K562 (cell line): ENCODE measurements around the gene ZNF618. TPM values are rescaled to one million over a fixed set of nuclear protein-coding genes. Genes with fewer than 3 reads are reported as not detected.
A peak's percentile ranks its signal among the peaks of the same experiment; 100 is the strongest.

Experiments
- ELF4 ChIP-seq: fragments of 450-650 bp; formaldehyde crosslinking; IDR thresholded peaks from 2 replicates; pipeline ENCODE4 v1.4.0; 2022; ENCODE audit warnings: missing genetic modification characterization
- FOXK2 ChIP-seq, 2 experiments: fragments of 450-650 bp; IDR thresholded peaks in 1 of 2; conservative IDR thresholded peaks in 1 of 2; 2 replicates each; pipeline ENCODE4 v1.6.1; 2016; ENCODE audit warnings: low read depth in 2 of 2, mild to moderate bottlenecking in 1 of 2
- GTF2F1 ChIP-seq: IDR thresholded peaks from 2 replicates; pipeline ENCODE4 v1.6.1; 2011; ENCODE audit warnings: low read depth, low read length, improper control_type of control experiment
- KDM1A ChIP-seq, 2 experiments: fragments of 450-650 bp; IDR thresholded peaks; 2 replicates each; pipeline ENCODE4 v1.6.1; 2016; ENCODE audit warnings: mild to moderate bottlenecking in 2 of 2
- MEIS2 ChIP-seq: fragments of 450-650 bp; IDR thresholded peaks from 2 replicates; pipeline ENCODE4 v1.6.1; 2014; ENCODE audit warnings: mild to moderate bottlenecking; ENCODE audit not compliant: partially characterized antibody
- NFIC ChIP-seq: fragments of 450-650 bp; IDR thresholded peaks from 2 replicates; pipeline ENCODE4 v1.6.1; 2017; ENCODE audit warnings: mild to moderate bottlenecking, inconsistent platforms
- RBFOX2 ChIP-seq: fragments of 200-400 bp; formaldehyde crosslinking; IDR thresholded peaks from 2 replicates; pipeline ENCODE4 v1.6.1; 2017; ENCODE audit warnings: low read depth, mild to moderate bottlenecking, low read length, moderate library complexity
- RNF2 ChIP-seq: sonication (generic); IDR thresholded peaks from 2 replicates; pipeline ENCODE4 v1.6.1; 2016
- SAFB ChIP-seq: fragments of 200-400 bp; formaldehyde crosslinking; IDR thresholded peaks from 2 replicates; pipeline ENCODE4 v1.6.1; 2017; ENCODE audit warnings: low read depth, low read length, borderline replicate concordance
- polyA plus RNA-seq, 8 experiments: library from polyadenylated mRNA; depleted of rRNA in 4 of 8; stranded (reverse) in 5 of 8; unstranded in 3 of 8; fragments of >200 nt; fragmentation: Nextera tagmentation in 2 of 8; fragmentation: Illumina TruSeq in 1 of 8; extraction: Ambion mirVana in 2 of 8; extraction: Trizol in 1 of 8; gene quantifications; 2 replicates each; pipeline versions ENCODE4 v1.2.1 to v1.2.3, GENCODE V29; 2011 to 2014; ENCODE audit warnings: inconsistent platforms in 1 of 8, missing spikeins in 1 of 8
- total RNA-seq, 7 experiments: library from RNA; depleted of rRNA in 6 of 7; stranded (reverse); fragments of >200 nt in 6 of 7; fragmentation: Illumina TruSeq in 2 of 7; extraction: Trizol in 2 of 7; gene quantifications; 2 replicates each; pipeline versions ENCODE4 v1.2.1 to v1.2.3, GENCODE V29; 2011 to 2021; ENCODE audit warnings: low replicate concordance in 1 of 7
- TF ChIP-seq, protein P1 (sequence below): fragments of 450-650 bp; IDR thresholded peaks from 2 replicates; pipeline ENCODE4 v1.6.1; 2016; ENCODE audit warnings: low read depth
- TF ChIP-seq, protein P2 (sequence below): sonication (generic); formaldehyde crosslinking; IDR thresholded peaks from 2 replicates; pipeline ENCODE4 v1.8.0; 2023; ENCODE audit warnings: mild to moderate bottlenecking, missing genetic modification reagents

ZNF618 gene
- total and polyA plus RNA-seq, 9 of the 15 experiments (the other 6 are each of a cell fraction or from before 2014, with no cell fraction given): 0.08 to 13.7 (median 3.4) TPM

DNA sequence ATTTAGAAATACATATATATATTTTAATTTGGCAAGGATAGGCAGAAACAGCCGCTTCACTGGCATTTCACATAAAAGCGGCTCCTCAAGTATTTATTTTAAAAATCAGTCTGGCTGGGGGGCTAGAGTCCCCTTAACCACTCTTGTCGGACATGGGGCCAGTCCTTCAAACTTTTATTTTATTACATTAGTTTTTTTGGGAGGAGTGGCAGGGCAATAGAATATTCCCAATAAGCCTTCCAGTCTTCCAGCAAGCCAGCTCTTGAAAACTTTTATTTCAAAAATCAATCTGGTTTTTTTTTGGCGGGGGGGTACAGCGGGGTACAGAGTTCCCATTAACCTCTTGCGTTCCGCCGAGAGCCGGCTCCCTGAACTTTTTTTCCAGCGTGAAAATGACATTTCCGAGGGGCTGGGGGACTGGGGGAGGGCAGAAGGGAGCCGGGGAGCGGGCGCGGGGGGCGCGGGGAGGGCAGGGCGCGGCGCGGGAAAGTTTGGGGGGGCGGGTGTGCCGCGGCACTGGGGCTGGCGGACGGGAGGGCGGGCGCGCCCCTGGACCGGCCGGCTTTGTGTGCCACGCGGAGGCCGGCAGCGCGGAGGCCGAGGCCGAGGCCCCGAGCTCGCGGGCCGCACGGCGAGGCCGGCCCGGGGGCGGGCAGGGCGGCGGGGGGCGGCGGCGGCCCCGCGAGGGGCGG lies 504 bp upstream of the ZNF618 start (continued):
- TF ChIP-seq, protein P1, sequence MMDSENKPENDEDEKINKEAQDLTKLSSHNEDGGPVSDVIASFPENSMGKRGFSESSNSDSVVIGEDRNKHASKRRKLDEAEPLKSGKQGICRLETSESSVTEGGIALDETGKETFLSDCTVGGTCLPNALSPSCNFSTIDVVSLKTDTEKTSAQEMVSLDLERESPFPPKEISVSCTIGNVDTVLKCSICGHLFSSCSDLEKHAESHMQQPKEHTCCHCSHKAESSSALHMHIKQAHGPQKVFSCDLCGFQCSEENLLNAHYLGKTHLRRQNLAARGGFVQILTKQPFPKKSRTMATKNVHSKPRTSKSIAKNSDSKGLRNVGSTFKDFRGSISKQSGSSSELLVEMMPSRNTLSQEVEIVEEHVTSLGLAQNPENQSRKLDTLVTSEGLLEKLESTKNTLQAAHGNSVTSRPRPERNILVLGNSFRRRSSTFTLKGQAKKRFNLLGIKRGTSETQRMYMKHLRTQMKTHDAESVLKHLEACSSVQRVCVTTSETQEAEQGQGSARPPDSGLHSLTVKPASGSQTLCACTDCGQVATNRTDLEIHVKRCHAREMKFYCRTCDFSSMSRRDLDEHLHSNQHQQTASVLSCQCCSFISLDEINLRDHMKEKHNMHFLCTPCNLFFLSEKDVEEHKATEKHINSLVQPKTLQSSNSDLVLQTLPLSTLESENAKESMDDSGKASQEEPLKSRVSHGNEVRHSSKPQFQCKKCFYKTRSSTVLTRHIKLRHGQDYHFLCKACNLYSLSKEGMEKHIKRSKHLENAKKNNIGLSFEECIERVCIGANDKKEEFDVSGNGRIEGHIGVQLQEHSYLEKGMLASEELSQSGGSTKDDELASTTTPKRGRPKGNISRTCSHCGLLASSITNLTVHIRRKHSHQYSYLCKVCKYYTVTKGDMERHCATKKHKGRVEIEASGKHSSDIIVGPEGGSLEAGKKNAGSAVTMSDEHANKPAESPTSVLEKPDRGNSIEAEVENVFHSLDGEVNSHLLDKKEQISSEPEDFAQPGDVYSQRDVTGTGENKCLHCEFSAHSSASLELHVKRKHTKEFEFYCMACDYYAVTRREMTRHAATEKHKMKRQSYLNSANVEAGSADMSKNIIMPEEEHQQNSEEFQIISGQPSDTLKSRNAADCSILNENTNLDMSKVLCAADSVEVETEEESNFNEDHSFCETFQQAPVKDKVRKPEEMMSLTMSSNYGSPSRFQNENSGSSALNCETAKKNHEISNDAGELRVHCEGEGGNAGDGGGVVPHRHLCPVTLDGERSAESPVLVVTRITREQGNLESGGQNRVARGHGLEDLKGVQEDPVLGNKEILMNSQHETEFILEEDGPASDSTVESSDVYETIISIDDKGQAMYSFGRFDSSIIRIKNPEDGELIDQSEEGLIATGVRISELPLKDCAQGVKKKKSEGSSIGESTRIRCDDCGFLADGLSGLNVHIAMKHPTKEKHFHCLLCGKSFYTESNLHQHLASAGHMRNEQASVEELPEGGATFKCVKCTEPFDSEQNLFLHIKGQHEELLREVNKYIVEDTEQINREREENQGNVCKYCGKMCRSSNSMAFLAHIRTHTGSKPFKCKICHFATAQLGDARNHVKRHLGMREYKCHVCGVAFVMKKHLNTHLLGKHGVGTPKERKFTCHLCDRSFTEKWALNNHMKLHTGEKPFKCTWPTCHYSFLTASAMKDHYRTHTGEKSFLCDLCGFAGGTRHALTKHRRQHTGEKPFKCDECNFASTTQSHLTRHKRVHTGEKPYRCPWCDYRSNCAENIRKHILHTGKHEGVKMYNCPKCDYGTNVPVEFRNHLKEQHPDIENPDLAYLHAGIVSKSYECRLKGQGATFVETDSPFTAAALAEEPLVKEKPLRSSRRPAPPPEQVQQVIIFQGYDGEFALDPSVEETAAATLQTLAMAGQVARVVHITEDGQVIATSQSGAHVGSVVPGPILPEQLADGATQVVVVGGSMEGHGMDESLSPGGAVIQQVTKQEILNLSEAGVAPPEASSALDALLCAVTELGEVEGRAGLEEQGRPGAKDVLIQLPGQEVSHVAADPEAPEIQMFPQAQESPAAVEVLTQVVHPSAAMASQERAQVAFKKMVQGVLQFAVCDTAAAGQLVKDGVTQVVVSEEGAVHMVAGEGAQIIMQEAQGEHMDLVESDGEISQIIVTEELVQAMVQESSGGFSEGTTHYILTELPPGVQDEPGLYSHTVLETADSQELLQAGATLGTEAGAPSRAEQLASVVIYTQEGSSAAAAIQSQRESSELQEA: no peak
- no peak for TF ChIP-seq FOXK2 (conservative IDR thresholded peaks at IDR 0.05 in 1 of 2, IDR thresholded peaks at IDR 0.05 in 1 of 2; ENCODE audit: low read depth in 2 of 2)
- TF ChIP-seq NFIC: no peak
- TF ChIP-seq RBFOX2: peak; percentile 4; the same call in 1 of the 2 replicates
- TF ChIP-seq GTF2F1: no peak
- TF ChIP-seq SAFB: no peak
- TF ChIP-seq RNF2: no peak
- no peak for TF ChIP-seq ELF4
- no peak for TF ChIP-seq MEIS2
- no peak for TF ChIP-seq KDM1A (IDR thresholded peaks at IDR 0.05)
- TF ChIP-seq, protein P2, sequence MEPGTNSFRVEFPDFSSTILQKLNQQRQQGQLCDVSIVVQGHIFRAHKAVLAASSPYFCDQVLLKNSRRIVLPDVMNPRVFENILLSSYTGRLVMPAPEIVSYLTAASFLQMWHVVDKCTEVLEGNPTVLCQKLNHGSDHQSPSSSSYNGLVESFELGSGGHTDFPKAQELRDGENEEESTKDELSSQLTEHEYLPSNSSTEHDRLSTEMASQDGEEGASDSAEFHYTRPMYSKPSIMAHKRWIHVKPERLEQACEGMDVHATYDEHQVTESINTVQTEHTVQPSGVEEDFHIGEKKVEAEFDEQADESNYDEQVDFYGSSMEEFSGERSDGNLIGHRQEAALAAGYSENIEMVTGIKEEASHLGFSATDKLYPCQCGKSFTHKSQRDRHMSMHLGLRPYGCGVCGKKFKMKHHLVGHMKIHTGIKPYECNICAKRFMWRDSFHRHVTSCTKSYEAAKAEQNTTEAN (CRISPR knock-in tag): no peak
- TF ChIP-seq, all 486 proteins: peak for 6
